GM12865 (cell line): ENCODE data around the gene SASH1.

Experiments used
- DNase-seq: peaks from one replicate; pipeline ENCODE4 v3.0.0; 2010; ENCODE audit warnings: low read depth
- H3K4me3 ChIP-seq: 2 replicates; pipeline ENCODE4 v1.5.1; 2011; ENCODE audit warnings: mild to moderate bottlenecking, low read depth, low read length, control low read depth
- CTCF ChIP-seq: IDR thresholded peaks from 2 replicates; pipeline ENCODE4 v1.5.1; 2011; ENCODE audit warnings: low read length, control low read depth, low read depth, inconsistent platforms; ENCODE audit not compliant: insufficient read depth; ENCODE audit errors: missing control alignments

Gene SASH1

GRCh38 chr6:148359228-148359627 lies 16.6 kb downstream of the SASH1 start:
- DNase-seq: no peak
- no peak overlapping the region for H3K4me3 ChIP-seq
- no peak for TF ChIP-seq CTCF

- DNase-seq: no peak
- no peak for TF ChIP-seq CTCF
- no peak overlapping the region for H3K4me3 ChIP-seq
Measured at GRCh38 chr6:148364056-148364824, 21.6 kb downstream of the SASH1 start.

GRCh38 chr6:148365041-148365440 lies 22.4 kb downstream of the SASH1 start:
- no peak for TF ChIP-seq CTCF

GRCh38 chr6:148367411-148368024 lies 24.9 kb downstream of the SASH1 start:
- TF ChIP-seq CTCF: no peak
- no peak overlapping the region for H3K4me3 ChIP-seq
- DNase-seq: no peak

More at GRCh38 chr6:148365041-148365440, 22.4 kb downstream of the SASH1 start:
- no peak for DNase-seq
- H3K4me3 ChIP-seq: no peak overlapping the region

- no peak for DNase-seq
- TF ChIP-seq CTCF: no peak
- H3K4me3 ChIP-seq: no peak overlapping the region
Measured at GRCh38 chr6:148370176-148370575, 27.5 kb downstream of the SASH1 start.

- DNase-seq: no peak
- H3K4me3 ChIP-seq: no peak overlapping the region
- TF ChIP-seq CTCF: no peak
Measured at GRCh38 chr6:148374040-148374774, 31.6 kb downstream of the SASH1 start.
